ENCODE results near the gene DRGX.

DRGX gene

GRCh38 chr10:49383853-49384252 is 12.0 kb downstream of the DRGX start:
- no peak for DNase-seq (ENCODE audit: low read depth in 2 of 3, low spot score in 2 of 3)

- DNase-seq (ENCODE audit: low read depth in 2 of 3, low spot score in 2 of 3) = no peak
Observed at GRCh38 chr10:49382826-49383225, 13.1 kb downstream of the DRGX start.

GRCh38 chr10:49382226-49382625 is 13.7 kb downstream of the DRGX start:
- no peak for DNase-seq (ENCODE audit: low read depth in 2 of 3, low spot score in 2 of 3)

GRCh38 chr10:49381111-49381900 is 14.6 kb downstream of the DRGX start:
- no peak for DNase-seq (ENCODE audit: low read depth in 2 of 3, low spot score in 2 of 3)

- DNase-seq (ENCODE audit: low read depth in 2 of 3, low spot score in 2 of 3) = no peak
Observed at GRCh38 chr10:49379596-49380410, 16.1 kb downstream of the DRGX start.

- DNase-seq (ENCODE audit: low read depth in 2 of 3, low spot score in 2 of 3) = no peak
Observed at GRCh38 chr10:49377256-49377655, 18.6 kb downstream of the DRGX start.

- DNase-seq (ENCODE audit: low read depth in 2 of 3, low spot score in 2 of 3) = no peak
Observed at GRCh38 chr10:49375611-49376010, 20.3 kb downstream of the DRGX start.

GRCh38 chr10:49374740-49375139 is 21.1 kb downstream of the DRGX start:
- DNase-seq (ENCODE audit: low read depth in 2 of 3, low spot score in 2 of 3) = no peak

- DNase-seq (ENCODE audit: low read depth in 2 of 3, low spot score in 2 of 3) = no peak
Observed at GRCh38 chr10:49373361-49373760, 22.5 kb downstream of the DRGX start.

GRCh38 chr10:49371967-49372366 is 23.9 kb downstream of the DRGX start:
- no peak for DNase-seq (ENCODE audit: low read depth in 2 of 3, low spot score in 2 of 3)

GRCh38 chr10:49370326-49371100 is 25.4 kb downstream of the DRGX start:
- no peak for DNase-seq (ENCODE audit: low read depth in 2 of 3, low spot score in 2 of 3)

- DNase-seq (ENCODE audit: low read depth in 2 of 3, low spot score in 2 of 3) = no peak
Observed at GRCh38 chr10:49369216-49370162, 26.4 kb downstream of the DRGX start.

- no peak for DNase-seq (ENCODE audit: low read depth in 2 of 3, low spot score in 2 of 3)
Observed at GRCh38 chr10:49368256-49368655, 27.6 kb downstream of the DRGX start.

- DNase-seq (ENCODE audit: low read depth in 2 of 3, low spot score in 2 of 3) = no peak
Observed at GRCh38 chr10:49367600-49367999, 28.3 kb downstream of the DRGX start.

- no peak for DNase-seq (ENCODE audit: low read depth in 2 of 3, low spot score in 2 of 3)
Observed at GRCh38 chr10:49366460-49366859, 29.4 kb downstream of the DRGX start.

- no peak for DNase-seq (ENCODE audit: low read depth in 2 of 3, low spot score in 2 of 3)
Observed at GRCh38 chr10:49365675-49366415, 30.0 kb downstream of the DRGX start.

- DNase-seq (ENCODE audit: low read depth in 2 of 3, low spot score in 2 of 3) = no peak
Observed at GRCh38 chr10:49365275-49365674, 30.6 kb downstream of the DRGX start.

- no peak for DNase-seq (ENCODE audit: low read depth in 2 of 3, low spot score in 2 of 3)
Observed at GRCh38 chr10:49364747-49365146, 31.1 kb downstream of the DRGX start.

GRCh38 chr10:49364051-49364450 is 31.8 kb downstream of the DRGX start:
- DNase-seq (ENCODE audit: low read depth in 2 of 3, low spot score in 2 of 3) = no peak
